HUES6 (cell line): ENCODE results near the gene SHCBP1.

Experiments used
- H3K27ac ChIP-seq: 2 replicates; pipeline ENCODE4 v1.7.0; 2013; ENCODE audit warnings: low read depth, mild to moderate bottlenecking, low read length, inconsistent platforms
- H3K27me3 ChIP-seq: 2 replicates; pipeline ENCODE4 v1.6.1; 2013; ENCODE audit warnings: low read length; ENCODE audit not compliant: control insufficient read depth, insufficient read depth
- H3K36me3 ChIP-seq: 2 replicates; pipeline ENCODE4 v1.6.1; 2013; ENCODE audit warnings: low read length; ENCODE audit not compliant: control insufficient read depth, insufficient read depth
- H3K4me1 ChIP-seq: 2 replicates; pipeline ENCODE4 v1.6.1; 2013; ENCODE audit warnings: low read length; ENCODE audit not compliant: control insufficient read depth, insufficient read depth
- H3K4me3 ChIP-seq: 2 replicates; pipeline ENCODE4 v1.5.1; 2013; ENCODE audit warnings: low read depth, low read length
- H3K9ac ChIP-seq: one replicate; pipeline ENCODE4 v1.6.1; 2013; ENCODE audit warnings: mild to moderate bottlenecking, low read length
- H3K9me3 ChIP-seq: 2 replicates; pipeline ENCODE4 v1.6.1; 2013; ENCODE audit warnings: low read depth, low read length; ENCODE audit not compliant: control insufficient read depth, insufficient read depth

SHCBP1 gene

DNA sequence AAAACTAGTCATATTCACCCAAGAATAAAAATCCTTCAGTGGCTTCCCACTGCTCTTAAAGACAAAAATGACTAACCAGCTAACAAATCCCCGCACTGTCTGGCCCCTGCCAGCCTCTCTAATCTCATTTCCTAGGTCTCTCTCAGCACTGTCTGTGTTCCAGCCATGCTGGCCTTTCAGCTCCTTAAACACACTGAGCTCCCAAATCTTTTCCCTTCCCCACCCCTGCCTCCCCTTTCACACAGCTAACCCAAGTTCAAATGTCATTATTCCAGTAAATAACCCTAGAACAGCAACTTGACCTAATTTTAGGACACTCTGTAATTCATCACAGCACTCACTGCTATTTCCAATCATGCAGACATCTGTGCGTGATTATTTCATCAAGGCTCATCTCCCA is 7.8 kb downstream of the SHCBP1 start:
- Histone ChIP-seq H3K4me1 (no peaks in the 10 kb centered on the region), H3K27ac (no peak overlapping the region), H3K4me3 (no peak overlapping the region), H3K27me3 (no peaks in the 10 kb centered on the region), H3K9me3 (no peaks in the 10 kb centered on the region), H3K36me3 (peaks cover 77% of the 10 kb centered on the region), H3K9ac (no peak overlapping the region)

- Histone ChIP-seq H3K9ac (no peak overlapping the region), H3K9me3 (no peaks in the 10 kb centered on the region), H3K4me1 (no peaks in the 10 kb centered on the region), H3K36me3 (peaks cover 76% of the 10 kb centered on the region), H3K27me3 (no peaks in the 10 kb centered on the region), H3K4me3 (no peak overlapping the region), H3K27ac (no peak overlapping the region)
These were observed 9.1 kb downstream of the SHCBP1 start for GRCh38 chr16:46612121-46612520.

DNA sequence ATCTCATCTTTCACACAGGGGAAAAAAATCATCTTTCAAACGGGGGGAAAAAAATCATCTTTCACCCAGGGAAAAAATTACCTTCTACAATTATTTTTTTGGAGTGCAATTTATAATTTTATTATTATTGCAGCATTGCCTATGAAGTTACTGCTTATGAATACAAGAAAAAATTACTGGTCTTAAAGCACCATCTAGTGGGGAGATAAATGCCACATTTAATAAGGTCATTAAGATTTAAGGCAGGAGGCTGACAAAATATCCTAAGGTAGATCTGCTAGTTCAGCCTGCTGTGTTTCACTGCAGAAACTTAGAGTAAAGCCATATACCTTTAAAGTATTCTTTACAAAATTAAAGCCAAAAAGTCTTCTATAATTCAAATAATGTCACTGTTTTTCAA is 13.7 kb downstream of the SHCBP1 start:
- H3K36me3 ChIP-seq: peaks cover 67% of the 10 kb centered on the region
- H3K4me3 ChIP-seq: no peak overlapping the region
- no peaks in the 10 kb centered on the region for H3K4me1 ChIP-seq
- H3K9me3 ChIP-seq: no peaks in the 10 kb centered on the region
- no peak overlapping the region for H3K27ac ChIP-seq
- H3K27me3 ChIP-seq: no peaks in the 10 kb centered on the region
- H3K9ac ChIP-seq: no peak overlapping the region

- Histone ChIP-seq H3K36me3 (peaks cover 68% of the 10 kb centered on the region), H3K27ac (no peak overlapping the region), H3K4me3 (no peak overlapping the region), H3K4me1 (no peaks in the 10 kb centered on the region), H3K9ac (no peak overlapping the region), H3K9me3 (no peaks in the 10 kb centered on the region), H3K27me3 (no peaks in the 10 kb centered on the region)
These were observed 14.9 kb downstream of the SHCBP1 start for GRCh38 chr16:46606231-46606630.

DNA sequence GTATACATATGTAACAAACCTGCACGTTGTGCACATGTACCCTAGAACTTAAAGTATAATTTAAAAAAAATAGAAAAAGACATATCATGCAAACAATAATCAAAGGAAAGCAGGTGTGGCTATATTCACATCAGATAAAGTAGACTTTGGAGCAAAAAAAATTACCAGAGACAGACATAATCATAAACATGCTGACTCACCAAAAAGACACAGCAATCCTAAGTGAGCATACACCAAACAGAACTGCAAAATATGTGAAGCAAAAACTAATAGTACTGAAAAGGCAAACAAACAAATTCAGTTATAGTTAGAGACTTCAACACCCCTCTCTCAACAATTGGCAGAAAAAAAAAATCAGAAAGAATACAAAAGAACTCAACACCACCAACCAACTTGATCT is 29.9 kb downstream of the SHCBP1 start:
- Histone ChIP-seq H3K4me3 (no peak overlapping the region), H3K27ac (no peak overlapping the region), H3K9me3 (no peaks in the 10 kb centered on the region; the same call in 1 of the 2 replicates), H3K27me3 (no peaks in the 10 kb centered on the region), H3K36me3 (peaks cover 41% of the 10 kb centered on the region), H3K9ac (no peak overlapping the region), H3K4me1 (no peaks in the 10 kb centered on the region)

GRCh38 chr16:46586011-46586577 is 35.1 kb downstream of the SHCBP1 start:
- H3K4me3 ChIP-seq: no peak overlapping the region
- no peak overlapping the region for H3K9ac ChIP-seq
- peaks cover 53% of the 10 kb centered on the region for H3K36me3 ChIP-seq
- no peaks in the 10 kb centered on the region for H3K27me3 ChIP-seq
- no peak overlapping the region for H3K27ac ChIP-seq
- no peaks in the 10 kb centered on the region; the same call in 1 of the 2 replicates for H3K9me3 ChIP-seq
- no peaks in the 10 kb centered on the region for H3K4me1 ChIP-seq

GRCh38 chr16:46583036-46583435 is 38.1 kb downstream of the SHCBP1 start:
- Histone ChIP-seq H3K36me3 (peaks cover 56% of the 10 kb centered on the region), H3K4me3 (no peak overlapping the region), H3K9me3 (no peaks in the 10 kb centered on the region; the same call in 1 of the 2 replicates), H3K4me1 (no peaks in the 10 kb centered on the region), H3K27ac (no peak overlapping the region), H3K9ac (no peak overlapping the region), H3K27me3 (no peaks in the 10 kb centered on the region)

GRCh38 chr16:46582313-46582712 is 38.9 kb downstream of the SHCBP1 start:
- peak overlapping the region; percentile 57 for H3K9ac ChIP-seq
- H3K4me1 ChIP-seq: no peaks in the 10 kb centered on the region
- H3K36me3 ChIP-seq: peaks cover 56% of the 10 kb centered on the region
- H3K27ac ChIP-seq: no peak overlapping the region
- H3K4me3 ChIP-seq: no peak overlapping the region
- H3K27me3 ChIP-seq: no peaks in the 10 kb centered on the region
- no peaks in the 10 kb centered on the region; the same call in 1 of the 2 replicates for H3K9me3 ChIP-seq

GRCh38 chr16:46577988-46578579 is 43.1 kb downstream of the SHCBP1 start:
- H3K9ac ChIP-seq: no peak overlapping the region
- no peaks in the 10 kb centered on the region for H3K27me3 ChIP-seq
- no peak overlapping the region for H3K27ac ChIP-seq
- H3K4me3 ChIP-seq: no peak overlapping the region
- H3K9me3 ChIP-seq: no peaks in the 10 kb centered on the region
- H3K4me1 ChIP-seq: peaks cover 11% of the 10 kb centered on the region
- peaks cover 23% of the 10 kb centered on the region for H3K36me3 ChIP-seq

DNA sequence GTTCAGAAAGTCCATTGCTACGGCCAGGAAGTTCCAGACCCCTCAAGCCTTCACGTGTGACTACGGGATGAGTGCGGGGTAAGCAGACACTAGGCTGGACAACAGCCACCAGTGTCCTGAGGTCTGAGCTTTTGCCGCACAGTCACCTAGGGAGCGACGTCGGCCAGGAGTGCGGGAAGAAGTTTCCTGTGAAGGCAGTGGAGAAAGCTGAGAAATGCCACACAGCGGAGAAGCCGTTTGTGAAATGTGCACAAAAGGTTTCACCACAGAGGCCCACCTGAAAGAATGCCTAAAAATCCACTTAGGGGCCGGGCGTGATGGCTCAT is 47.4 kb downstream of the SHCBP1 start:
- Histone ChIP-seq H3K4me1 (peaks cover 11% of the 10 kb centered on the region), H3K9me3 (no peaks in the 10 kb centered on the region), H3K9ac (peak overlapping the region; percentile 55), H3K4me3 (peak overlapping the region; percentile 2; the same call in 1 of the 2 replicates), H3K27me3 (no peaks in the 10 kb centered on the region), H3K27ac (no peak overlapping the region), H3K36me3 (no peaks in the 10 kb centered on the region)

- Histone ChIP-seq H3K4me1 (peaks cover 11% of the 10 kb centered on the region), H3K27ac (no peak overlapping the region), H3K4me3 (peak overlapping the region; percentile 2; the same call in 1 of the 2 replicates), H3K9me3 (no peaks in the 10 kb centered on the region), H3K36me3 (no peaks in the 10 kb centered on the region), H3K9ac (peak overlapping the region; percentile 55), H3K27me3 (no peaks in the 10 kb centered on the region)
These were observed 48.0 kb downstream of the SHCBP1 start for GRCh38 chr16:46573008-46573833.
